Endothelial cell of umbilical vein (primary cell): ENCODE measurements around the gene EPC2. TPM values are rescaled to one million over a fixed set of nuclear protein-coding genes. Genes with fewer than 3 reads are reported as not detected.

Source experiments
- BruUV-seq: library from RNA; stranded (reverse); fragments of 400-500 nt; replicated peaks from 2 replicates; lab custom pipeline; 2021; lab: Mats Ljungman, UMichigan
- CTCF ChIA-PET: fragments of 300-600, 350-600 bp; sonication (Branson Sonifier 250); formaldehyde crosslinking; loops from one replicate; lab custom pipeline; 2021; ENCODE audit warnings: antibody characterized with exemption, inconsistent platforms; lab: Charles Lee
- POLR2A ChIA-PET: fragments of 300-600, 350-600 bp; sonication (Branson Sonifier 250); formaldehyde crosslinking; loops from one replicate; lab custom pipeline; 2021; ENCODE audit warnings: antibody characterized with exemption, inconsistent platforms; lab: Charles Lee
- DNase-seq: peaks from one replicate; pipeline ENCODE4 v3.0.0-alpha.2; 2011; ENCODE audit warnings: low read depth, low spot score
- FAIRE-seq: peaks from 2 replicates; lab custom pipeline; 2011; peaks lifted over from hg19 to GRCh38; lab: Jason Lieb, UNC
- H2AFZ ChIP-seq: 2 replicates; pipeline ENCODE4 v1.6.0; 2012; ENCODE audit warnings: low read depth, low read length, control low read depth, inconsistent platforms
- H3K27ac ChIP-seq: 2 replicates; pipeline ENCODE4 v1.5.1; 2011; ENCODE audit warnings: low read depth, mild to moderate bottlenecking, control low read depth, low read length, moderate library complexity; ENCODE audit not compliant: insufficient read depth
- H3K27me3 ChIP-seq, 2 experiments: 2 replicates each; pipeline versions ENCODE4 v1.6.0 to v1.6.1; 2011; ENCODE audit warnings: low read length in 2 of 2, mixed read lengths in 1 of 2; ENCODE audit not compliant: control insufficient read depth in 2 of 2, insufficient read depth in 2 of 2
- H3K36me3 ChIP-seq, 2 experiments: 2 replicates in 1 of 2; 3 replicates in 1 of 2; pipeline ENCODE4 v1.5.1; 2011; ENCODE audit warnings: low read length in 2 of 2, mild to moderate bottlenecking in 1 of 2, moderate library complexity in 1 of 2; ENCODE audit not compliant: control insufficient read depth in 2 of 2, insufficient read depth in 2 of 2; ENCODE audit errors: extremely low read depth in 1 of 2
- H3K4me1 ChIP-seq: 3 replicates; pipeline ENCODE4 v1.5.1; 2011; ENCODE audit warnings: mild to moderate bottlenecking, low read length; ENCODE audit not compliant: control insufficient read depth, insufficient read depth; ENCODE audit errors: extremely low read depth
- H3K4me2 ChIP-seq: 2 replicates; pipeline ENCODE4 v1.6.1; 2011; ENCODE audit warnings: low read length, control low read depth, mixed read lengths; ENCODE audit not compliant: insufficient read depth
- H3K4me3 ChIP-seq, 3 experiments: fragments of 200-600 bp in 1 of 3; sonication (generic), shearing (Covaris generic) in 1 of 3; replicated peaks in 1 of 3; 2 replicates each; pipeline ENCODE4 v1.5.1; 2011 to 2016; ENCODE audit warnings: control low read depth in 3 of 3, low read length in 3 of 3, mild to moderate bottlenecking in 2 of 3, inconsistent platforms in 1 of 3, low read depth in 1 of 3, moderate library complexity in 1 of 3; ENCODE audit not compliant: insufficient read depth in 1 of 3
- H3K79me2 ChIP-seq: 2 replicates; pipeline ENCODE4 v1.6.0; 2012; ENCODE audit warnings: low read length, inconsistent platforms; ENCODE audit not compliant: control insufficient read depth, insufficient read depth
- H3K9ac ChIP-seq: replicated peaks from 2 replicates; pipeline ENCODE3; 2011; ENCODE audit warnings: low read length, control low read depth; ENCODE audit not compliant: insufficient read depth; ENCODE audit errors: extremely low read depth
- H3K9me1 ChIP-seq: replicated peaks from 3 replicates; pipeline ENCODE4 v1.6.0; 2011; ENCODE audit warnings: mild to moderate bottlenecking, low read length; ENCODE audit not compliant: control insufficient read depth, insufficient read depth; ENCODE audit errors: extremely low read depth
- H3K9me3 ChIP-seq: replicated peaks from 2 replicates; pipeline ENCODE4 v1.5.1; 2012; ENCODE audit warnings: low read length, inconsistent platforms; ENCODE audit not compliant: control insufficient read depth, insufficient read depth
- H4K20me1 ChIP-seq: replicated peaks from 2 replicates; pipeline ENCODE3; 2011; ENCODE audit warnings: mild to moderate bottlenecking, low read length; ENCODE audit not compliant: control insufficient read depth, insufficient read depth; ENCODE audit errors: extremely low read depth
- EZH2 ChIP-seq: IDR thresholded peaks from 2 replicates; pipeline ENCODE4 v1.6.1; 2012; ENCODE audit warnings: borderline replicate concordance, low read depth, mild to moderate bottlenecking, moderate library complexity, low read length, inconsistent platforms; ENCODE audit not compliant: severe bottlenecking
- FOS ChIP-seq: IDR thresholded peaks from 2 replicates; pipeline ENCODE4 v1.6.1; 2011; ENCODE audit warnings: mild to moderate bottlenecking, low read length, moderate library complexity, borderline replicate concordance; ENCODE audit not compliant: insufficient read depth
- GATA2 ChIP-seq: IDR thresholded peaks from 2 replicates; pipeline ENCODE4 v1.7.0; 2011; ENCODE audit warnings: low read depth, mild to moderate bottlenecking, moderate library complexity, mixed read lengths, low read length; ENCODE audit not compliant: insufficient read length, insufficient read depth
- JUN ChIP-seq: IDR thresholded peaks from 2 replicates; pipeline ENCODE4 v1.6.1; 2011; ENCODE audit warnings: borderline replicate concordance, low read depth; ENCODE audit not compliant: insufficient read length, insufficient read depth
- MYC ChIP-seq: IDR thresholded peaks from one replicate; pipeline ENCODE4 v1.6.1; 2011; ENCODE audit warnings: mild to moderate bottlenecking, low read depth, low read length
- POLR2A ChIP-seq: IDR thresholded peaks from 2 replicates; pipeline ENCODE4 v1.6.1; 2012; ENCODE audit warnings: low read depth, mild to moderate bottlenecking, control low read depth, low read length
- POLR2AphosphoS5 ChIP-seq: IDR thresholded peaks from 2 replicates; pipeline ENCODE4 v1.6.1; 2012; ENCODE audit warnings: low read depth, mild to moderate bottlenecking, control low read depth, low read length, moderate library complexity; ENCODE audit not compliant: insufficient read depth
- dilution Hi-C: fragments of 300-500 bp; cut with MboI; formaldehyde crosslinking; loops from one replicate; pipeline ENCODE4 v1.15.0; 2019; ENCODE audit warnings: low sequenced_read_pairs; ENCODE audit not compliant: extremely low pct_ligation_motif_present
- intact Hi-C: fragments of 100-400 bp; cut with micrococcal nuclease; formaldehyde crosslinking; loops from one replicate; pipeline ENCODE4 v1.10.0; 2022
- polyA plus RNA-seq, 4 experiments: library from polyadenylated mRNA; depleted of rRNA in 3 of 4; stranded (reverse) in 3 of 4; unstranded in 1 of 4; fragments of >200 nt; gene quantifications; 2 replicates each; pipeline versions ENCODE4 v1.2.1 to v1.2.3, GENCODE V29; 2011 to 2012; ENCODE audit warnings: missing spikeins in 1 of 4
- total RNA-seq: library from RNA; stranded (reverse); gene quantifications from 2 replicates; pipeline ENCODE4 v1.2.3, GENCODE V29; 2021
- TF ChIP-seq, protein P1 (sequence below): IDR thresholded peaks from 2 replicates; pipeline ENCODE4 v1.6.1; 2011; ENCODE audit not compliant: insufficient read depth, insufficient read length
- TF ChIP-seq, protein P2 (sequence below), 2 donors: IDR thresholded peaks; 1 replicate in 1 of 2; 2 replicates in 1 of 2; pipeline ENCODE4 v1.5.1; 2011; ENCODE audit warnings: low read length in 2 of 2, mild to moderate bottlenecking in 2 of 2, moderate library complexity in 2 of 2, control low read depth in 1 of 2, inconsistent platforms in 1 of 2, low read depth in 1 of 2; ENCODE audit not compliant: insufficient read depth in 1 of 2; ENCODE audit errors: extremely low read depth in 1 of 2

EPC2 gene
- total and polyA plus RNA-seq, 2 donors (not counting 3 experiments of a cell fraction or from before 2014, with no cell fraction given), result 15.1 to 25.2 TPM

DNA sequence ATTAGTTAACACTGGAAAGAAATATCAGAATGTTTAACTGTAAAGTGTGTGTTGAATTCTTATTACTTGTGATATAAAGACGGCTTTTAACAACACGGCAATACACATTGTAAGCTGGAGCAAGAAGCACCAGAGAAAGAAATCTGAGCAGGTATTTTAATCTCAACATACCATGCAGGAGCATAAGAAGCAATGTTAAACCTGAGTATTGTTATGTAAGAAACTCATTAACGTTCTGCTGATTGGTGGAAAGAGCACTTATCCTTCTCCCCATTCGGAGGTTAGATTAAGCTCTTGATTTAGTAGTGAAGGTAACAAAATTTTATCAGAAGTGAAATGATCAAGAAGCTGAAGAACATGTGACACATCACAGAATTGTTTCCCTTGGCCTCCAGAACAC is 107.4 kb downstream of the EPC2 start:
- H3K9ac ChIP-seq, result no peak overlapping the region
- FAIRE-seq, result no peak
- no peaks in the 10 kb centered on the region for H4K20me1 ChIP-seq
- ChIA-PET CTCF (interaction anchor here (1.1 kb wide), 1 partner anchor 13 kb away, joined by 4 read pairs; no protein-coding TSS in a partner anchor), POLR2A (no interaction called here)
- no peaks in the 10 kb centered on the region for H3K27me3 ChIP-seq
- H3K4me3 ChIP-seq, result no peak overlapping the region
- H3K9me1 ChIP-seq, result no peaks in the 10 kb centered on the region
- H3K4me1 ChIP-seq, result no peaks in the 10 kb centered on the region
- no peaks in the 10 kb centered on the region for H3K9me3 ChIP-seq
- TF ChIP-seq EZH2, result no peak
- no peak for TF ChIP-seq JUN
- no peak for TF ChIP-seq POLR2A
- no peak for TF ChIP-seq GATA2
- no peak for TF ChIP-seq MYC
- no peak for TF ChIP-seq POLR2AphosphoS5
- no peak for TF ChIP-seq FOS
- TF ChIP-seq, protein P1, sequence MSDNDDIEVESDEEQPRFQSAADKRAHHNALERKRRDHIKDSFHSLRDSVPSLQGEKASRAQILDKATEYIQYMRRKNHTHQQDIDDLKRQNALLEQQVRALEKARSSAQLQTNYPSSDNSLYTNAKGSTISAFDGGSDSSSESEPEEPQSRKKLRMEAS, result no peak
- intact Hi-C loops (no loop called here), dilution Hi-C loops (no loop called here)
- H3K79me2 ChIP-seq, result peaks cover 4% of the 10 kb centered on the region
- no peak overlapping the region for H3K27ac ChIP-seq
- DNase-seq, result no peak
- no peak overlapping the region for H2AFZ ChIP-seq
- no TSS peak for BruUV-seq
- H3K4me2 ChIP-seq, result no peak overlapping the region
- no peaks in the 10 kb centered on the region for H3K36me3 ChIP-seq

DNA sequence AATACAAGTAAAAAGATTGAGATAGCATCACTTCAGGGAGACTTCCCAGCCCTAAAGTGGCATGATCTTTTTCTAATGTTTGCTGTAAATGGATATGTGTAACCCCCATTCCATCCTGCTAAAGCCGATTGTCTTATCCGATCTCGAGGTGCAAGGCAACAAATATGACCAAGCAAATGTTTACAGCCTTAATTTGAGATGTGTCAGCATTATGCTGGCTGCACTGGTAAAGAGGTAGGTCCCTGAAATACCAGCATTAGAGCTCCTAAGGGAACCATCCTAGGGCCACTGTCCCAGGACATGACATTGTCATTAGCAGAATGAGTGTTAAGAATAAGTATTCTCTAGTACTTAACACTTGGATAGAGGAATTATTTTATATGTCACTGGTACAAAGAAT is 108.4 kb downstream of the EPC2 start:
- FAIRE-seq (no peak), DNase-seq (no peak)
- H4K20me1 ChIP-seq, result no peaks in the 10 kb centered on the region
- CTCF ChIA-PET, result interaction anchor here (1.1 kb wide), 1 partner anchor 14 kb away, joined by 4 read pairs; no protein-coding TSS in a partner anchor
- POLR2A ChIA-PET, result no interaction called here
- no peaks in the 10 kb centered on the region for H3K36me3 ChIP-seq
- intact Hi-C loops (no loop called here), dilution Hi-C loops (no loop called here)
- H3K4me2 ChIP-seq, result no peak overlapping the region
- H3K9ac ChIP-seq, result no peak overlapping the region
- no peak overlapping the region for H2AFZ ChIP-seq
- peaks cover 4% of the 10 kb centered on the region for H3K79me2 ChIP-seq
- BruUV-seq, result no TSS peak
- TF ChIP-seq POLR2A (no peak), POLR2AphosphoS5 (no peak), FOS (no peak), EZH2 (no peak), GATA2 (no peak), JUN (no peak), MYC (no peak)
- TF ChIP-seq, protein P2, sequence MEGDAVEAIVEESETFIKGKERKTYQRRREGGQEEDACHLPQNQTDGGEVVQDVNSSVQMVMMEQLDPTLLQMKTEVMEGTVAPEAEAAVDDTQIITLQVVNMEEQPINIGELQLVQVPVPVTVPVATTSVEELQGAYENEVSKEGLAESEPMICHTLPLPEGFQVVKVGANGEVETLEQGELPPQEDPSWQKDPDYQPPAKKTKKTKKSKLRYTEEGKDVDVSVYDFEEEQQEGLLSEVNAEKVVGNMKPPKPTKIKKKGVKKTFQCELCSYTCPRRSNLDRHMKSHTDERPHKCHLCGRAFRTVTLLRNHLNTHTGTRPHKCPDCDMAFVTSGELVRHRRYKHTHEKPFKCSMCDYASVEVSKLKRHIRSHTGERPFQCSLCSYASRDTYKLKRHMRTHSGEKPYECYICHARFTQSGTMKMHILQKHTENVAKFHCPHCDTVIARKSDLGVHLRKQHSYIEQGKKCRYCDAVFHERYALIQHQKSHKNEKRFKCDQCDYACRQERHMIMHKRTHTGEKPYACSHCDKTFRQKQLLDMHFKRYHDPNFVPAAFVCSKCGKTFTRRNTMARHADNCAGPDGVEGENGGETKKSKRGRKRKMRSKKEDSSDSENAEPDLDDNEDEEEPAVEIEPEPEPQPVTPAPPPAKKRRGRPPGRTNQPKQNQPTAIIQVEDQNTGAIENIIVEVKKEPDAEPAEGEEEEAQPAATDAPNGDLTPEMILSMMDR (IDR thresholded peaks at IDR 0.05; ENCODE audit: extremely low read depth in 1 of 2, insufficient read depth in 1 of 2, low read depth in 1 of 2, low read length in 2 of 2), result no peak
- TF ChIP-seq, protein P1, result no peak
- no peaks in the 10 kb centered on the region for H3K9me1 ChIP-seq
- no peaks in the 10 kb centered on the region for H3K9me3 ChIP-seq
- H3K27ac ChIP-seq, result no peak overlapping the region
- H3K4me1 ChIP-seq, result no peaks in the 10 kb centered on the region
- no peak overlapping the region for H3K4me3 ChIP-seq
- H3K27me3 ChIP-seq, result no peaks in the 10 kb centered on the region
